Astrocyte (in vitro differentiated cells and primary cell): Measurements from ENCODE around the gene VPS39.

Experiments
- CTCF ChIP-seq: IDR thresholded peaks from 2 replicates; pipeline ENCODE4 v1.5.1; 2011; ENCODE audit warnings: low read depth, mild to moderate bottlenecking, inconsistent platforms, low read length, moderate library complexity; ENCODE audit not compliant: insufficient read depth
- EZH2 ChIP-seq: IDR thresholded peaks from 2 replicates; pipeline ENCODE4 v1.6.1; 2012; ENCODE audit warnings: mild to moderate bottlenecking, low read length, inconsistent platforms; ENCODE audit not compliant: insufficient read depth

GRCh38 chr15:42143866-42144625, 64.1 kb downstream of the VPS39 start:
- TF ChIP-seq CTCF = no peak
- no peak for TF ChIP-seq EZH2
